SKM-1 (cell line): Measurements from ENCODE around the gene SIRT5.

Source experiments
- DNase-seq: peaks from one replicate; lab custom pipeline; 2025; ENCODE audit not compliant: unreplicated experiment; lab: John Stamatoyannopoulos, UW

Gene SIRT5

DNA sequence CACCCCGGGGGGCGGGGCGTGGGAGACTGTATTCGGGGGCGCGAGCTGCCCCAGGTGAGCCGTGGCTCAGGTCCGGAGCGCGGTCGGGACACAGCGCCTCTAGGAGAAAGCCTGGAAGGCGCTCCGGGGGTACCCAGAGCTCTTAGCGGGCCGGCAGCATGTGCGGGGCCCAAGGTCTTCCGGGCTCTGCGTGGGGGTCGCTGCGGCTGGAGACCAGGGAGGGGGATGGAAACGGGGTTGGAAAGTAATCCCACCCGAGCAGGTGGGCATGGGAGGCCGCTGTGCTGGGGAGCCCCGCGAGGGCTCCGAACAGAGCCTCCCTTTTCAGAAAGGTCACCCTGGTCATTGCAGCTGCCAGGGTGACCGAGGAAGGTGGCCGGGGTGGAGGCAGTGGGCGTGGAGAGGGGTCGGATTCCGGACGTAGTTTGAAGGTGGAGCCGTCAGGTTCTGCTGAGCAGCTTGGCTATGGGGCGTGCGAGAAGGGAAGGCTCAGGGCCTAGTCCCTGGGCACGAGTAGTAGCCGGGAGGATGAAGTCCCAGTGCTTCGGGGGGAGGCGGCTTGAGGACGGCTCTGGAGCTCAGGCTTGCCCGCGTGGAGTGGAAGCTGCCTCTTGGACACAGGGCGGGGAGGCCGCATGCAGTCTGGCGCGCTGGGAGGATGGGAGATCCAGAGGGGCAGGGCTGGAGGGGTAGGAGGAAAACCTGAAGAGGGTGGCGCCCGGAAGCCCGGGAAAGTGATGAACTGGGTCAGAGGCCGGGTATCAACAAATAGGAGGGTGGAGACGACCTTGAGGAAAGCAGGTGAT is at the start of gene SIRT5:
SIRT5 (plus strand) TSS at position 31 of the 806 bp plus-strand sequence. CDS start 9,510 bp downstream, outside the sequence.
- peak; percentile 78 for DNase-seq

DNA sequence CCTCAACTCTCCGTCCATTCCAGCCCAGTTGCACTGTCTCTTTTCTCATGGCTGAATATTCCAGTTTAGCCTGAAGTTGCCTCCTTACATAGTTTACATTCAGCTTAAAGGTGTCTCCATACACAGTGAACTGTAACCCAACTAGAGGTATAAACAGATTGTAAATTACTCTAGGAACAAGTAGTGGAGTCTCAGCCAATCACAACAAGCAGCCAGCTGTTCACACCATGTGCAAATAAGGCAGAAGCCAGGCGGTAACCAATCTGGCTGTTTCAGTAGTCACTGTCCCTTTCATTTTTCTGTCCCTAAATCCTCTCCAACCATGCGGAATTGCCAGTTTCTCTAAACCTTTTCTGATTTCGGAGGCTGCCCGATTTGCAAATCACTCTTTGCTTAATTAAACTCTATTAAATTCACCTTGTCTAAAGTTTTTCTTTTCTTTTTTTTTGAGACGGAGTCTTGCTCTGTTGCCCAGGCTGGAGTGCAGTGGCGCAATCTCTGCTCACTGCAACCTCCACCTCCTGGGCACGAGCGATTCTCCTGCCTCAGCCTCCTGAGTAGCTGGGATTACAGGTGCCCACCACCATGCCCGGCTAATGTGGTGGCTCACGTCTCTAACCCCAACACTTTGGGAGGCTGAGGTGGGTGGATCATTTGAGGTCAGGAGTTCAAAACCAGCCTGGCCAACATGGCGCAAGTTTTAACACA is 49.4 kb upstream of the SIRT5 start:
- no peak for DNase-seq

DNA sequence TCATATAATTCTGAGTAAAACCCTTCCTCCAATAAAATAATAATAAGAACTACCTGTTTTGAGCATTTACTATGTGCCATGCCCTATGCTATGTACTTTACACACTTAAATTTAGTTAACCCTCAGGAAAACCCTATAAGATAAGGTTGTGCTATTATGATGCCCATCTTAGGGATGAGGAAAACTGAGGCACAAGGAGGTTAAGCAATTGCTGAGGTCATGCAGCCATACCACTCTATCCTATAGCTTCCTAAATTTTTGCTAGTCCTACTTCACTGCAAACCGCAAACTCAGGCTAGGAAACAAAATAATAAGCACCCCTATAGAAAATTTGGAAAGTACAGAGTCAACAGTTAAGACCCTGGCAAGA is 48.1 kb upstream of the SIRT5 start:
- DNase-seq, result no peak

DNA sequence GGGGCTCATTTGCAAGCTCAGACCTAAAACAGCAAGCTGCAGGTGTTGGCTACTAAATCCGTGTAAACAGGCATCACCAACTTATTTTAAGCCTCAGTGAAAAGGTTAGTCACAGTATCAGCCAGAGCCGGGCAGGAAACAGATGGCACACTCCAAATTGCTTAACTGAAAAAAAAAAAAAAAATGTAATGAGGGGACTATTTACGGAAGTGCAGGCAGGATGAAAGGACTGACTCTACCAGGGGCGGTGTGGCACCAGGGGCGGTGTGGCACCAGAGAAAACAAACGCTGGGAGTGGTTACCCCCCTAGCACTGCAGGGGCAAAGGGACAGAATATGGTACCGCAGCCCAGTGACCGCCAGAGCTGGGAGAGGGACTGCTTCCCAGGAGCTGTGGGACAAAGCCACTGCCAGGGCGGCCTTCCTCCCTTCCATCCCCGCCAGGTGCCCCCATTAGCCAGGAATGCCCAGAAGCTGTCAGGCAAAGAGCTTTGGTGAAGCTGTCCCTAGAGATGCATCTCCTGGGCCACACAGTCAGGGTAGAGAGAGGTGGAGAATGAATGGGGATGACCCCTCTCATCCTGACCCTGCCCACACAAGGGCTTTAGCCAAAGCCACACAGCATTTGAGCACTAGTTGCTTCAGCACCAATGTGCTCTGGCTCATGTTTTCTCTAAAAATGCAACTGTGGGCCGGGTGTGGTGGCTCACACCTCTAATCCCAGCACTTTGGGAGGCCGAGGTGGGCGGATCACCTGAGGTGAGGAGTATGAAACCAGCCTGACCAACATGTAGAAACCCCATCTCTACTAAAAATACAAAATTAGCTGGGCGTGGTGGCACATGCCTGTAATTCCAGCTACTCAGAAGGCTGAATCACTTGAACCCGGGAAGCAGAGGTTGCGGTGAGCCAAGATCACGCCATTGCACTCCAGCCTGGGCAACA is 47.4 kb upstream of the SIRT5 start:
- DNase-seq, result peak; percentile 52

DNA sequence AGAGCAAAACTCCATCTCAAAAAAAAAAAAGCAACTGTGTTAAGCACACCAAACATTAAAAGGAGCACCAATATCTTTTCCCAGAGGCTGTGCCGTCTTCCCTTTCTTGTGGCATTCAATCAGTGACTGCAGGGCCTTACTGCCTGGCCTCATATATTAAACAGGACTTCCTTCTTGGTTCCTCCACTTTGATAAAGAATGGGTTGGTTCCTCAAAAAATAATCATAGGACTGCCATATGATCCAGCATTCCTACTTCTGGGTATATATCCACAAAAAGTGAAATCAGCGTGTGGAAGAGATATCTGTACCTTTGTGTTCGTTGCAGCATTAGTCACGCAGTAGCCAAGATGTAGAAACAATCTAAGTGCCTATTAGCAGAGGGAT is 46.7 kb upstream of the SIRT5 start:
- no peak for DNase-seq

DNA sequence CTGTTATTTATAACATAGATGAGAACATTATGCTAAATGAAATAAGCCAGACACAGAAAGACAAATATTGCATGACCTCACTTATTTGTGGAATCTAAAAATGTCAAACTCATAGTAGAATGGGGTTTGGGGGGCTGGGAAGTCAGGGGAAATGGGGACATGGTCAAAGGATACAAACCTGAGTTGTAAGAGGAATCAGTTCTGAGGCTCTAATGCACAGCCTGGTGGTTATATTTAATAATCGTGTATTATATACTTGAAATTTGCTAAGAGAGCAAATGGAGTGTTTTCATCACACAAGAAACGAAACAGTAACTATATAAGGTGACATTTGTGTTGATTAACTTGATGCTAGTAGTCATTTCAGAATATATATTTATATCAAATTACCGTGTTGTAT is 46.2 kb upstream of the SIRT5 start:
- DNase-seq, result no peak

DNA sequence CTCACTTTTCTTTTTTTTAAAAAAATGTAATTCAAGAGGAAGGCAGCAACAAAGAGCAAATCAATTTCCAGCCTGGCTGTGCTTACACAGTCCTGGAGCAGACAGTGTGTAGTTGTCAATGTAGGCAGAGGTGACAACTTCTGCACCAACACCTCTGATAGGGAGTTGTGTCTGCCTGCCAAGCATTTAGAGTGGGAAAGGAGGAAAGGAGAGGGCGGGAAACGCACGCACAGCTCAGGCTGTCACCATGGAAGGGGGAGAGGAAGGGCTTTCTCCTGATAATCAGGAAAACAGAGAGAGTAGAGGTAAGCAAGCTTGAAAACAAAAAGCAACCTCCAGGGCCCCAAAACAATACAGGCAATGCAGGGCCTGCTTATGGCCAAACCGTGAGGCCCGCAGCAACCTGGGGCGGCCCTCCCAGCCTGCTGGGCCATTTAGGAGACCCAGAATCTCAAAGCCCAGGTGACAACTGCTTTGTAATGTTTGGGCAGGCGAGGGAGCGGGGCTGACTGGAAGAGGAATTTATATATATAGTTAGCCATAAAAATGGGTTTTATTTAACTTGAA is 45.5 kb upstream of the SIRT5 start:
- no peak for DNase-seq

DNA sequence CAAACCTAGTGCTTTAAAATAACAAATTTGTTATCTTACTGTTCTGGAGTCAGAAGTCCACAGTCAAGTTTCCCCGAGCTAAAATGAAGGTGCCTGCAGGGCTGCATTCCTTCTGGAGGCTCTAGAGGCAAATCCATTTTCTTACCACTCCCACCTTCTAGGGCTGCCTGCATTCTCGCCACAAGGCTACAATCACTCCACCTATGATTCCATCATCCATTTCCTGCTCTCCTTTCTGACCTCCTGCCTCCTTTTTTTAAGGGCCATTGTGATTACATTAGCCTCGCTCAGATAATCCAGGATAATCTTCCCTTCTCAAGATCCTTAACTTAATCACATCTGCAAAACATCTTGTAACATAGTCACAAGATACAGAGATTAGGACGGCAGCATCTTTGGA is 42.4 kb upstream of the SIRT5 start:
- DNase-seq, result no peak

DNA sequence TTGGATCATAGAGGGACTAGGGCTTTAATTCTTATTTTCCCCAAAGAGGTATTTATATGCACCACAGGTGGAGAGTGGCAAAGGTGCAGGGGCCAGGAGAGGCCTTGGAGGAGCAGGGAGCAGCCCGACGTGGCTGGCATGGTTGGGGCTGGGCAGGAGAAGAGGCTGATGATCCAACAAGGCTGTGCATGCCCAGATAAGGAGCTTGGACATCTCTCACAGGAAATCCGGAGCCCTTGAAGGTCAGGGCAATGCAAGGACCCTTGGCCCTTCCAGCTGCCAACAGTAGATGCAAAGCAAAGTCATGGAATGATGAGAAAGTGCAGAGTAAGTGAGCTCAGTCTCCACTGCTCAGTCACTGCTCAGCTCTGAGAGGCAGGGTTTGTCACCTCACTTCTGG is 39.9 kb upstream of the SIRT5 start:
- DNase-seq, result no peak

DNA sequence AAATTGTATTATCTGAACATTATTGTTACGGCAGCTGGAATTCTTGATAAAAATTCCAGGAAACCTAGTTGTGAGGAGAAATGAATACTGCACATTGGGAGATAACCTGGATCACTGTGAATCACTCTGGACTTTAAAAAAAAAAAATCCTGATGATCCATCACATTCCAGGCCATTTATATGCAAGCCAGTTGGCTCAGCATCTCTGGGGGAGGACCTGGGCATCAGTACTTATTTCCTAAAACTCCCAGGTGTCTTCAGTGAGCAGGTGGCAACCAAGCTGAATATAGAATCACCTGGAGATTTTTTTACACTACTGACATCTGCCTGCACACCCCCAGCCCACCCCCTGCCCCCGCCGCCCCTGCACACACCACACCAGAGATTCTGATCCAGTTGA is 39.1 kb upstream of the SIRT5 start:
- no peak for DNase-seq

DNA sequence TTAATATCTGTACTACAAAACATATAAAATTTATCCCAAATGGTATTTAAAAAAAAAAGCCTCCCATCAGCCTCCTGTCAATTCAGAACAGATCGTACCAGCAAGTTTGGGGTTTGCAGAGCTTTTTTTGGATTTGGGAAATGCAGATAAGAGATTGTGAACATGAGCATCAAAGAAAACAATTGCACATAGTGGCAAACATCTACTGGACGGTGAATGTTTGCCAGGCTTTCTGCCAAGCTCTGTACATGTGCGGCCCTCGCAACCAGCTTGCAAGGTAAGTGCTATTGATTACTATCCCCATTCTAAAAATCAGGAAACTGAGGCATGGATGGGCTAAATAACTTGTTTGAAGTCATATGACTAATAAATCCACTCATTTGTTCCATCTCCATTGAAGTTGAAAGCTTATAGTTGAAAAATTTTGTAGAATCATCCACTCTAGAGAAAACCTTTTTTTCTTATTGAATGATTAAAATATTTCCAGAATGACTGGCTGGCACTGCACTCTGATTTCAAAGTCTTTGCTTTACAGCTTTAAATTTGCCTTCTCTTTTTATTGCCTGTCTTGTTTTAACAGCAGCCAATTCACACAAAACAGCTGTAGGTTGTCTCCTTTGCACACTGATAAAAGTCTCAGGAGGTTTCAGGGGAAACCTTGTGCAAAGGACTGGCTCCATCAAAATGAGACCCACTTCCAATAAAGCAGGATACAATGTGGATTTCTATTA is 37.4 kb upstream of the SIRT5 start:
- DNase-seq, result no peak

DNA sequence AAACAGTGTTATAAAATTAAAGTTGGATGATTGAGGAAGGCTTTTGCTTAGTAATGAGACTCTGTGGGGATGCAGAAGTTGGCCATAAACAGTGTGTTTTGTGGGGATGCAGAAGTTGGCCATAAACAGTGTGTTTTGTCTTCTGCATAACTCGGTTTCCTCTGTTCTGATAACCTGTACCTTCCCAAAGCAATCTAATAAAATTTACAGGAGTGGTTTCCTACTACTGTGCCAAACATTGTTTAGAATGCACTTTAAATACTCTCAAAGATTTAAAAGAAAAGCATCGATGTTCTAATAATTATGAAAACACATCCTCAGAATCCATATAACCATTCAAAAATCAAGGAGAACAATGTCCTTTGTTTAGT is 36.9 kb upstream of the SIRT5 start:
- no peak for DNase-seq

DNA sequence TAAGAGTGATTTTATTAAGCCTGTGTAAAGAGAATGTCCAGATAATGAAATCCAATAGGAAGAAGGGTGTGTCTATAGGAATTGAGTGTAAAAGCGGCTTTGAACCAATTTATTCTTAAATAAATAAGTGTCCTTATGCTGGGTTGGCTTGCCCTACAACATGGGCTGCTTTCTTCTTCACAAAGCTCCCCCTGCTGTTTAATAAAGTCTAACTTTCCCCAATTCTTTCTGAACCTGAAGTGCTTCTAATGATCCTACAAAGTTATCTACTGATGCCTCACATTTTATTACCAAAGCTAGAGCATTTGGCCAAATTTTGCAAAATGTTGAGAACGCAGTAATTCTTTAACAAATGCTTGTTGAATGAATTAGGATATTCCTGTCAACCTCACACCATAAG is 36.3 kb upstream of the SIRT5 start:
- no peak for DNase-seq

DNA sequence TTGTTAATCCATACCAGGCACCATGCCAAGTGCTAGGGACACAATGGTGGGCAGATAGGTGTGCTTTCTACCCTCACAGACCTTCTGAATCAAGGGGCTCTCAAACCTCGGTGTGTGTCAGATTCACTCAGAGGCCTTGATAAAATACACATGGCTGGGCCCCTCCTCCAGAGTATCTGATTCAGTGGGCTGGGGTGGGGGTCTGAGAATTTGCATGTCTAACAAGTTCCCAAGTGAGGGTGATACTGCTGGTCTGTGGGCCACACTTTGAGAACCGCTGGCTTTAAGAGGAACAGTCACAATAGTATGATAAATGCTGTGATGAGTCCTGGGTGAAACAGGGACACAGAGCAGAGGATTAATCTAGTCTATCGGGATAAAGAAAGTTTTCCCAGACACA is 35.8 kb upstream of the SIRT5 start:
- DNase-seq, result no peak

DNA sequence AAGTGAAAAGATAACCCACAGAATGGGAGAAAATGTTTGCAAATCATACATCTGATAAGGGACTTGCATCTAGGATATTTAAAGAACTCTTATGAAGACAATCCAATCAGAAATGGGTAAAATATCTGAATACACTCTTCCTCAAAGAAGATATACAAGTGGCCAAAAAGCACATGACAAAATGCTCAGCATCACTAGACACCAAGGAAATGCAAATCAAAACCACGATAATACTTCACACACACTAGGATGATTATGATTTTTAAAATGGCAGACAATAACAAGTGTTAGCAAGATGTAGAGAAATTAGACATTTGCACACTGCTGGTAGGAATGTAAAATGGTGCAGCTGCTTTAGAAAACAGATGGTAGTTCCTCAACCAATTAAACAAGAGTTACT is 34.8 kb upstream of the SIRT5 start:
- no peak for DNase-seq

DNA sequence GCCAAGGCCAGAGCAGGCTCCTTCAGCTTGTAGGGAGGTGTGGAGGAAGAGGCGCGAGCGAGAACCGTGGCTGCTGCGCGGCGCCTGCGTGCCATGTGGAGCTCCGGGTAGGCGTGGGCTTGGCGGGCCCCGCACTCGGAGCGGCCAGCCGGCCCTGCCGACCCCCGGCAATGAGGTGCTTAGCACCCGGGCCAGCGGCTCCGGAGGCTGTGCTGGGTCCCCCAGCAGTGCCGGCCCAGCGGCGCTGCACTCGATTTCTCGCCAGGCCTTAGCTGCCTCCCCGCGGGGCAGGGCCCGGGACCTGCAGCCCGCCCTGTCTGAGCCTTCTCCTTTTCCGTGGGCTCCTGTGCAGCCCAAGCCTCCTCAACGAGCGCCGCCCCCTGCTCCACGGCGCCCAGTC is 32.9 kb upstream of the SIRT5 start:
- no peak for DNase-seq

DNA sequence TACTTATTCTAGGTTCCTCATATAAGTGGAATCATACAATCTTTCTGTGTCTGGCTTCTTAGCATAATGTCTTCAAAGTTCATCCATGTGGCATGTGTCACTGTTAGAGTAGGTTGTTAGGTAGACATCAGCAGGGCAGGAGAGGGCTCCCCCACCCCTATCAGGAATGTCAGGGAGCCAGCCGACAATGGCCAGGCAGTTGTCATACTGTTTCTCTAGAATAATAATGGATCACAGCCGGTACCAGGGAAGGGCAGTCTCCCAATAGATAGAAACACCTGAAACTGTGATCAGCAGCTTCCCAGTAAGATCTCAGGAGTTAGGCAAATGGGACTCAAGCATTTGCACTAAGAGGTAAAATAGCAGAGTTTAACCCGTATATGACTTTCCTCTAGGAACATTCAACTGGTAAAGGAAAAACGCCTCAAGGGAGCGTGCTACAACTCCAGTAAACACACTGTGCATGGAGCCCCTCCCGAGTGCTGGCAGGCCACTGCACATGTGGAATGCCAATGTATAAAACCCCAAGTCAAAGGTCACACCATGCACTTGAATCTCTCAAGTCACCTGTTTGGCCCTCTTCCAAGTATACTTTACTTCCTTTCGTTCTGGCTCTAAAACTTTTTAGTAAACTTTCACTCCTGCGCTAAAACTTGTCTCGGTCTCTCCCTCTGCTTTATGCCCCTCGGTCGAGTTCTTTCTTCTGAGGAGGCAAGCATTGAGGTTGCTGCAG is 29.8 kb upstream of the SIRT5 start:
- DNase-seq, result no peak

DNA sequence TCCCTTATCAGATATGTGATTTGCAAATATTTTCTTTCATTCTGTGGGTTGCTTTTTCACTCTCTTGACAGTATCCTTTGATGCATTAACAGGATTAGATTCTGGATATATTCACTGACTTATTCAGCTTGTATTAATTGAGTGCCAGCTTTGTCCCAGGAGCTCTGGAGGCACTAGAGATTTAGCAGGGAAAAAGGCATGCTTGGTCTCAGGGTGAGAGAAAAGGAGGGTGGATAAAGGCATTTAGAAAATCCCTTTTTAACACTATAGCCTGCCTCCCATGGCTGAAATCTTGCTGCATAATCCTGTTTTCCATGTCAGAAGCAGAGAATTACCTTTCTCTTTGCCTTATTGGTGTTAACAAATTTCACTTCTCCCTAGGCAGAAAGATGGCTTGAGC is 28.5 kb upstream of the SIRT5 start:
- DNase-seq, result no peak

DNA sequence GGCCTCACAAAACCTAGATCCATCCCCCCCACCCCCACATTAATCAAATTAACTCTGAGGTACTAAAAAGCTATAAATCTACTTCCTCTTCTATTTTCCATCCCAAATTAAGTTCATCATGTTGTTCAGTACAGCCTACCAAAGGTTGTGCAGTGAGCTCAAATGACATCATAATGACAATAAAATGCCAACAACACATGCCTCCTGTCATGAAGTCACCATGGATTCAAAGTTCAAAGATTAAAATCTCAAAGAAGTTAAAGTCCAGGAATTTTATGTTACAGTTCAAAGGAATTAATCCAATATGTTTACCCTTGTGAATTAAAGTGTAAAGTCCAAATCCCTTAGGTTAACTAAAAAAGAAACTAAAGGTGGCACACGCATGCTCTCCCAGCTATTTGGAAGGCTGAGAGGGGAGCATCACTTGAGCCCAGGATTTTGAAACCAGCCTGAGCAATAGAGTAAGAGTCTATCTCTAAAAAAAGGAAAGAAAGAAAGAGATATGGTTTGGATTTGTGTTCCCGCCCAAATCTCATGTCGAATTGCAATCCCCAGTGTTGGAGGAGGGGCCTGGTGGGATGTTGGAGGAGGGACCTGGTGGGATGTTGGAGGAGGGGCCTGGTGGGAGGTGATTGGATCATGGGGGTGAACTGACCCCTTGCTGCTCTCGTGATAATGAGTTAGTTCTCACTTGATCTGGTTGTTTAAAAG is 25.7 kb upstream of the SIRT5 start:
- DNase-seq, result no peak
